ENCODE measurements around the gene DMD.

DMD gene

GRCh38 chrX:31349515-31349914 lies 1861.8 kb downstream of the DMD start:
- no peaks in the 10 kb centered on the region for H3K36me3 ChIP-seq (ENCODE audit: insufficient read depth, low read length)
- no peak for TF ChIP-seq EZH2phosphoT487 (IDR thresholded peaks at IDR 0.05; ENCODE audit: borderline replicate concordance)
- TF ChIP-seq, protein P1, sequence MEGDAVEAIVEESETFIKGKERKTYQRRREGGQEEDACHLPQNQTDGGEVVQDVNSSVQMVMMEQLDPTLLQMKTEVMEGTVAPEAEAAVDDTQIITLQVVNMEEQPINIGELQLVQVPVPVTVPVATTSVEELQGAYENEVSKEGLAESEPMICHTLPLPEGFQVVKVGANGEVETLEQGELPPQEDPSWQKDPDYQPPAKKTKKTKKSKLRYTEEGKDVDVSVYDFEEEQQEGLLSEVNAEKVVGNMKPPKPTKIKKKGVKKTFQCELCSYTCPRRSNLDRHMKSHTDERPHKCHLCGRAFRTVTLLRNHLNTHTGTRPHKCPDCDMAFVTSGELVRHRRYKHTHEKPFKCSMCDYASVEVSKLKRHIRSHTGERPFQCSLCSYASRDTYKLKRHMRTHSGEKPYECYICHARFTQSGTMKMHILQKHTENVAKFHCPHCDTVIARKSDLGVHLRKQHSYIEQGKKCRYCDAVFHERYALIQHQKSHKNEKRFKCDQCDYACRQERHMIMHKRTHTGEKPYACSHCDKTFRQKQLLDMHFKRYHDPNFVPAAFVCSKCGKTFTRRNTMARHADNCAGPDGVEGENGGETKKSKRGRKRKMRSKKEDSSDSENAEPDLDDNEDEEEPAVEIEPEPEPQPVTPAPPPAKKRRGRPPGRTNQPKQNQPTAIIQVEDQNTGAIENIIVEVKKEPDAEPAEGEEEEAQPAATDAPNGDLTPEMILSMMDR (conservative IDR thresholded peaks at IDR 0.05; ENCODE audit: low read length) = no peak
- H3F3A ChIP-seq (ENCODE audit: low read depth) = no peaks in the 10 kb centered on the region
- no peaks in the 10 kb centered on the region for H3K9me2 ChIP-seq (replicated peaks; ENCODE audit: low read depth, low read length)
- no peaks in the 10 kb centered on the region for H3K9me3 ChIP-seq (ENCODE audit: insufficient read depth, low read depth, low read length)
- H3K27me3 ChIP-seq (ENCODE audit: insufficient read depth, low read length, poor library complexity, severe bottlenecking) = no peaks in the 10 kb centered on the region
- no peaks in the 10 kb centered on the region for H3K4me1 ChIP-seq (ENCODE audit: insufficient read depth, low read length, poor library complexity, severe bottlenecking)
- no peak overlapping the region for H2AFZ ChIP-seq (ENCODE audit: low read length)
- H3K4me2 ChIP-seq (ENCODE audit: low read depth, low read length, poor library complexity, severe bottlenecking) = no peak overlapping the region
- H3K9ac ChIP-seq (ENCODE audit: low read depth, low read length, poor library complexity, severe bottlenecking) = no peak overlapping the region
- H4K20me1 ChIP-seq (ENCODE audit: insufficient read depth, low read length, poor library complexity, severe bottlenecking) = no peaks in the 10 kb centered on the region
- H3K79me2 ChIP-seq (ENCODE audit: insufficient read depth, low read length) = no peaks in the 10 kb centered on the region
- H3K4me3 ChIP-seq (ENCODE audit: low read length, poor library complexity, severe bottlenecking) = no peak overlapping the region

DNA sequence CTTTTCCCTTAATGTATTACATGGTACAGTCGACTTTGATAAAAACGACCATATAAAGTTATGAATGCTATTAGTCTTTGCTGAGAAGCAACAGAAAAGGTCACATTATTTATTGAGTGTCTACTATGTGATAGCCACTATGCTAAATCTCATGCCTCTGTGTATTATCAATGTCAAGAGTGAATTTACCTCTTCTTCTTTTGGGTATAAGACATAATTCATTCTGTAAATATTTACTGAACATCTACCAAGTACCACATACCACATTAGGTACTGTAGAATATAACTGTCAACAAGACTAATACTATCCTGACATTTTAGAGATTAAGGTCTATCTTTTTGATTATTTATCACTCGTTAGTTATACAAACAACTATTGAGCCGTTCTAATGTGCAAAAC lies 1870.8 kb downstream of the DMD start:
- Histone ChIP-seq H3K9me2 (replicated peaks; ENCODE audit: low read depth, low read length) (no peaks in the 10 kb centered on the region), H3K4me3 (ENCODE audit: low read length, poor library complexity, severe bottlenecking) (no peak overlapping the region)

DNA sequence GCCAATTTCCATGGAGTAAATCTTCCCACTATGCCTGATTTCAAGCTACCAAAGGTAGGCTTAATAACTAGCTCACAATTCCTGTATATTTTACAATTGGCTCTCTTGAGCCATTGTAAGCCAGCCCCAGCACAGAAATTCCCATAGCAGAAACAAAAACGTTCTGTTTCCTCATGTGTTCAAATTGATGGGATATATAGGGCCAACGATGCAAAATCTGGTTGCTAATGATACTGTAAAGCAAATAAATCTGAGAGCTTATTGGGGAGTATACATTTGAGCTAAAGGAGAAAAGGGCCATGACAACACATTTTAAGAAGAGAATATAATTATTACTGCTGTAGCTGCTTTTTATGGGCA lies 1872.4 kb downstream of the DMD start:
- no peak overlapping the region for H2AFZ ChIP-seq (ENCODE audit: low read length)
- H3K9me2 ChIP-seq (replicated peaks; ENCODE audit: low read depth, low read length) = no peaks in the 10 kb centered on the region
- H3K9me3 ChIP-seq (ENCODE audit: insufficient read depth, low read depth, low read length) = no peaks in the 10 kb centered on the region
- H3F3A ChIP-seq (ENCODE audit: low read depth) = no peaks in the 10 kb centered on the region
- H3K27me3 ChIP-seq (ENCODE audit: insufficient read depth, low read length, poor library complexity, severe bottlenecking) = no peaks in the 10 kb centered on the region
- H3K36me3 ChIP-seq (ENCODE audit: insufficient read depth, low read length) = no peaks in the 10 kb centered on the region
- H3K4me3 ChIP-seq (ENCODE audit: low read length, poor library complexity, severe bottlenecking) = no peak overlapping the region
- no peaks in the 10 kb centered on the region for H3K4me1 ChIP-seq (ENCODE audit: insufficient read depth, low read length, poor library complexity, severe bottlenecking)
- no peak overlapping the region for H3K4me2 ChIP-seq (ENCODE audit: low read depth, low read length, poor library complexity, severe bottlenecking)
- no peak for TF ChIP-seq EZH2phosphoT487 (IDR thresholded peaks at IDR 0.05; ENCODE audit: borderline replicate concordance)
- TF ChIP-seq, protein P1 (conservative IDR thresholded peaks at IDR 0.05; ENCODE audit: low read length) = no peak
- H3K79me2 ChIP-seq (ENCODE audit: insufficient read depth, low read length) = no peaks in the 10 kb centered on the region
- H4K20me1 ChIP-seq (ENCODE audit: insufficient read depth, low read length, poor library complexity, severe bottlenecking) = no peaks in the 10 kb centered on the region
- no peak overlapping the region for H3K9ac ChIP-seq (ENCODE audit: low read depth, low read length, poor library complexity, severe bottlenecking)

More for the DNA sequence above, 1870.8 kb downstream of the DMD start:
- H3K9me3 ChIP-seq (ENCODE audit: insufficient read depth, low read depth, low read length) = no peaks in the 10 kb centered on the region
- H3K4me2 ChIP-seq (ENCODE audit: low read depth, low read length, poor library complexity, severe bottlenecking) = no peak overlapping the region
- H3F3A ChIP-seq (ENCODE audit: low read depth) = no peaks in the 10 kb centered on the region
- H4K20me1 ChIP-seq (ENCODE audit: insufficient read depth, low read length, poor library complexity, severe bottlenecking) = no peaks in the 10 kb centered on the region
- H3K27me3 ChIP-seq (ENCODE audit: insufficient read depth, low read length, poor library complexity, severe bottlenecking) = no peaks in the 10 kb centered on the region
- H3K79me2 ChIP-seq (ENCODE audit: insufficient read depth, low read length) = no peaks in the 10 kb centered on the region
- H3K36me3 ChIP-seq (ENCODE audit: insufficient read depth, low read length) = no peaks in the 10 kb centered on the region
- H2AFZ ChIP-seq (ENCODE audit: low read length) = no peak overlapping the region
- no peaks in the 10 kb centered on the region for H3K4me1 ChIP-seq (ENCODE audit: insufficient read depth, low read length, poor library complexity, severe bottlenecking)
- TF ChIP-seq EZH2phosphoT487 (IDR thresholded peaks at IDR 0.05; ENCODE audit: borderline replicate concordance) = no peak
- TF ChIP-seq, protein P1 (conservative IDR thresholded peaks at IDR 0.05; ENCODE audit: low read length) = no peak
- H3K9ac ChIP-seq (ENCODE audit: low read depth, low read length, poor library complexity, severe bottlenecking) = no peak overlapping the region
